Limb (tissue), 2 donors: ENCODE data around the gene CFAP141.
"Not testable (repeated sequence)": the region's sequence is repeated elsewhere in the genome, so short reads cannot be mapped to it uniquely, and the experiment has no call there.

ENCODE experiments used
- DNase-seq, 2 donors: peaks; one replicate each; pipeline ENCODE4 v3.0.0-alpha.2; 2016; ENCODE audit errors: extremely low spot score in 2 of 2

The CFAP141 gene

DNA sequence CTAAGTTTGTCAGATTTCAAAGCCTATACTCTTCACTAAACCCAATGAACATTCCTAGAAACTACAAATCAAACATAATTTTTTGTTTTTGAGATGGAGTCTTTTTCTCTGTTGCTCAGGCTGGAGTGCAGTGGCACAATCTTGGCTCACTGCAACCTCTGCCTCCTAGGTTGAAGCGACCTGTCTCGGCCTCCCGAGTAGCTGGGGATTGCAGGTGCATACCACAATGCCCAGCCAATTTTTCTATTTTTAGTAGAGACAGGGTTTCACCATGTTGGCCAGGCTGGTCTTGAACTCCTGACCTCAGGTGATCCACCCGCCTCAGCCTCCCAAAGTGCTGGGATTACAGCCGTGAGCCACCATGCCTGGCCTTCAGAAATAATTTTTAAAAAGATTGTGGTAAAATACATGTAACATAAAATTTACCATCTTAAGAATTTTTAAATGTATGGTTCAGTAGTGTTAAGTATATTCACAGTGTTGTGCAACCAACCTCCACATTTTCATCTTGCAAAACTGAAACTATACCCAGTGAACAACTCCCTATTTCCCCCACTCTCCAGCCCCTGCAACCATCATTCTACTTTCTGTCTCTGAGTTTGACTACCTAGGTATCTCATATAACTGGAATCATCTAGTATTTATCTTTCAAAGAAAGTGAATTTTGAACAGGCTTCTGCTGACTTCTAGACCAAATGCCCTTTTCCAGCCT, 2.7 kb upstream of the CFAP141 start:
- no peak for DNase-seq

DNA sequence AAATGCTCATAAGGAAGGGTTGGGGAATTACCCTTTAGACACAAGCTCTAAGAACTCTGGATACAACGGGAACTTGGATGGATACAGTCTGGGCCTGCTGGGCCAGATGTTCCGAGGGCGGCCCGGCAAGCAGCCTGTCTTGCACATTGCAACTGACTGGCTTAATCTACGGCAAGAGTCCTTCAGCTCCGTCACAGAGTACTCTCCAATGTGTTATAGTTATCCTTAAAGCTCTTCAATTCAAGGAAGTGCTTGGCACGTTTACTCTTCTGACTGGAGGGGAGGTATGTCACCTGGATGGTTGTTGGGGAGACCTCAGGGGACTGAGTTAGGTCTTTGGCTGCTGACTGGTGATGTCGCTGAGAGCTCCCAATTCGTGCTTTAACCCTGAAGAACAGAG, 1.1 kb upstream of the CFAP141 start:
- no peak for DNase-seq

- DNase-seq = not testable (repeated sequence)
Observed at GRCh38 chr1:154205778-154206177, 355 bp downstream of the CFAP141 start.

GRCh38 chr1:154199563-154199879, 6.6 kb downstream of the CFAP141 start:
- no peak for DNase-seq

DNA sequence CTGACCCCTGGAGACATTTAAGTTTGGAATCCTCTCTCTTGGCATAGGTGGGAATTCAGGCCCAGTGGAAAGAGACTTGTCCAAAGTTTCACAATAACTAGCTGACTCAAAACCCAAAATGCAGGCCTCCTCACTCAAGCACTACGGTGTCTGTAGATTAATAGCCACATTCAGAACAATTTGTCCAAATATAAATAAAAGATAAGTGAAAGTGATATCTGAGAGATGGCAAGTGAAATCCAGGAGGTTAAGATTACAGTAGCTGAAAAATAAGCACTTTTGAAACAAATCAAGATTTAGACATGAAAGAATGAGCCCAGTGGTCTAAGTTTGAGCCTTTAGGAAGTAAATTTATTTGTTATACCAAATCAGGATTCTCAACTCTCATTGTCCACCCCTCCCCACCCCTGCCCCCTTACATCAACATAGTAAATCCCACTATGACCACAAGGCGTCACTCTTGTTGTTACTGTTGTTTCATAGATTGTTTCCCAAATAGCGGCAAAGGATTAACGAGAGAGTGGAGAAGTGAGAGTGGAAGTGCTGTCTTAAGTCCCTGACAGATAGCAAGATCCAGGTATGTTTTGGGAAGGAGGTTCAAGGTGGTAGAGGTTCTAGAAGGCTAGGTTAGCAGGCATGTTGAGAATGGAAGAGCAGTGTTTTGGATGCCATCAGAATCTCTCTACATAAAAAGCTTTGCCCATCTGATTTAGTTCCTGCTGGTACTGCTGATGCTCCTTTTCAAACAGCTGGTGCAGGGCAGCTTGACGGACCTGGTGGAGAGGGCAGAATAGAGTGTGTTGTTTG, 7.2 kb downstream of the CFAP141 start:
- peak in 1 of 2 donors; percentile 58 for DNase-seq

GRCh38 chr1:154193821-154194220, 12.3 kb downstream of the CFAP141 start:
- no peak for DNase-seq

GRCh38 chr1:154192476-154192875, 13.7 kb downstream of the CFAP141 start:
- no peak for DNase-seq

- DNase-seq = no peak
Observed at GRCh38 chr1:154191990-154192461, 14.1 kb downstream of the CFAP141 start, which contains the start of gene TPM3. TSS of gene TPM3 (minus strand) at chr1:154192100. CDS start at chr1:154192018, 82 bp downstream.

GRCh38 chr1:154190550-154190949, 15.6 kb downstream of the CFAP141 start:
- DNase-seq = no peak

- DNase-seq = no peak
Observed at GRCh38 chr1:154186852-154187501, 19.2 kb downstream of the CFAP141 start.

GRCh38 chr1:154186177-154186576, 20.0 kb downstream of the CFAP141 start:
- DNase-seq = no peak

GRCh38 chr1:154183046-154183915, 22.9 kb downstream of the CFAP141 start:
- peak; percentile 95 to 98 for DNase-seq

DNA sequence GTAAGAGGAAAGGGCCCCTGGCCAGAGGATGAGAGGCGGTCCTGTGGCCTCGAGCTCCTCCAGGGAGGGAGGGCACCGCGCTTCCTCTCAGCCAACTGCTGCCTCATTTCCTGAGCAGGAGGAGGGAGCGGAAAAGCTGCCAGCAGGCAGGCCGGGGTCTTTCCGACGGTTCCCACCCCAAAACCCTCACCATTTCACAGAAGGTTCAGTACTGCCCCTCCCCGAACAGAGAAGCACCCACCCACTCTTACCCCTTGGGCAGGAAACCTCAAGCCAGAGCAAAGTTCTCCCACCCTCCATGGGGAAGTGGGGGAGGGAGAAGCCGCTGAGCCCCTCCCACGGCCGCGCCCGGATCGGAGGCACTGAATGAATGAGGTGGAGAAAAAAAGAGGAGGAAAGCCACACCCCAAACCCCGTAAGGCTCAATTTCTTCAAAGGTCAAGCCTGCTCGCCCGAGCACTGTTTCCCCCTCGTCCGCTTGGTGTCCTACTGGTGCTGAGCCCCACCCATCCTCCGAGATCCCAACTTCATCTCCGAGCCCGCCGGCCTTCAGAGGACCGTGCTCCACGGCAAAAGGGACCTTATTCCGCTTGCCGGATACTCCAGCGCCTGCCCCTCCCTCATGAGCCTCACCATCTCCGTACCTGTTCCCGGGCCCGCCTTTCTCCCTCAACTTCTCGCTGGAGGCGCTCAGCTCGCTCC, 23.6 kb downstream of the CFAP141 start:
- DNase-seq = peak; percentile 54 to 78

DNA sequence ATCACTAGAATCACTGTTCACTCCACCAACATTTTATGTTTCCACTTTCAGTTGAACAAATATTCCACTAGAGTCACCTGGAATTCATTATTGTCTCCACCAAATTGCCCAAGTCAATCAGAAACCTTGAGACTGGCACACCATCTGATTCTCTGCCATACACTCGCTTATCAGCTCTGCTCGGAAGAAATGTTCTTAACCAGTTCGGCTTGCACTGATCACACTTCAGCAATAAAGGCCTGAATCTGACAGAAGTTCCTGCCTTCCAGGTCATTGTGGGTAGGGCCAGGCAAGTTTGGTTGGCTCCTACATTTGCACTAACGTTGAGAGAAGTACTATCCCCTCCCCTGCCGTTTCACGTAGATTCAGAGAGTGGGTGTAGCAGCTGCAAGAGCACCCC, 24.2 kb downstream of the CFAP141 start:
- DNase-seq = no peak

GRCh38 chr1:154179946-154180687, 26.0 kb downstream of the CFAP141 start:
- DNase-seq = no peak

DNA sequence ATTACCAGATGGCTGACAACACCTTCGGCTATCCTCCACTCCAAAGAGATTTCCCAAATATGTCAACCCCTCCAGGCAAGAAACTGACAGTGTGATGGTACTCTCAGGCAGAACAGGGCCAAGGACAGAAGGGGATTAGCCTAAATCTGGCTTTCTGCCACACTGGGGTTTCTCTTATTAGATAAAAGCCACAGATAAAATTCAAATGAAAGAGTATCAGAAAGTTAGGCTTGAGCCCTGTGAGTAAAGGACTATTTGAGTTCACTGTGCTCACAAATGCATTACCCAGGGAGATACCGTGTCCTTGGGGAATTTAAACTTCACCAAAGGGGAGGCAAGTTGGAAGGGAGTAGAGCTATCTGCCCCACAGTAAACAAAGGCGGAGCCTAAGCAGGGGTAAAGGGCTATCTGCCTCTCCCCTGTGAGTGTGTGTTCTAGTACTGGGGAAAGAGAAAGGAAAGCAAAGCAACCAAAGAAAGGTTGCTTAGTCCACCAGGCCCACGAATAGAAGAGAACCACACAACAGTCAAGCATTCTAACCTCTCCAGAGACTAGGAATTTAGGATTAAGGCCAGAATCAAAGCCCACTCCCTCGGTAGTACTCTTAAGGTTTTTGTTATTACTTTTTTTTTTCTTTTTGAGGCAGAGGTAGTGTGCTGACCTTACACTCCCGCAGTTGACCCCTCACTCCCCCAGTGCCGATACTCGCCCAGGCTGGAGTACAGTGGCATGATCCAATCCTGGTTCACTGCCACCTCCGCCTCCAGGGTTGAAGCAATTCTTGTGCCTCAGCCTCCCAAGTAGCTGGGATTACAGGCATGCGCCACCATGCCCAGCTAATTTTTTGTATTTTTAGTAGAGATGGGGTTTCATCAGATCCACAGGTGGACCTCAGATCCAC, 27.0 kb downstream of the CFAP141 start:
- no peak for DNase-seq

- DNase-seq = no peak
Observed at GRCh38 chr1:154178013-154178412, 28.1 kb downstream of the CFAP141 start.

- DNase-seq = peak in 1 of 2 donors; percentile 45
Observed at GRCh38 chr1:154176337-154176736, 29.8 kb downstream of the CFAP141 start.

- no peak for DNase-seq
Observed at GRCh38 chr1:154174654-154175053, 31.5 kb downstream of the CFAP141 start.
